IMR-90 (cell line): ENCODE results near the gene NPEPL1. TPM values are rescaled to one million over a fixed set of nuclear protein-coding genes. Genes with fewer than 3 reads are reported as not detected.

Source experiments
- ATAC-seq: fragments of 200-7000 bp; cut with Tn5 transposase; 2 replicates; pipeline ENCODE4 v1.9.1; 2020; ENCODE audit warnings: low read depth, mild to moderate bottlenecking, moderate library complexity
- BruUV-seq: library from RNA; stranded (reverse); fragments of 400-500 nt; replicated peaks from 2 replicates; lab custom pipeline; 2021; lab: Mats Ljungman, UMichigan
- CTCF ChIA-PET: fragments of 300-600 bp; formaldehyde crosslinking; extraction: SDS; loops from one replicate; lab custom pipeline; 2021; ENCODE audit warnings: antibody characterized with exemption; lab: Yijun Ruan, JAX
- POLR2A ChIA-PET: fragments of 300-600 bp; sonication (Branson Sonifier 250); formaldehyde crosslinking; loops from one replicate; lab custom pipeline; 2022; ENCODE audit warnings: antibody characterized with exemption; ENCODE audit not compliant: unreplicated experiment; lab: Charles Lee
- DNase-seq: peaks from one replicate; pipeline ENCODE4 v3.0.0; 2013
- H2AFZ ChIP-seq: replicated peaks from 2 replicates; pipeline ENCODE3; 2013; ENCODE audit warnings: low read length, mild to moderate bottlenecking; ENCODE audit not compliant: poor library complexity
- H2AK5ac ChIP-seq: 2 replicates; pipeline ENCODE4 v1.6.1; 2013; ENCODE audit warnings: low read depth, low read length, inconsistent platforms
- H2AK9ac ChIP-seq: replicated peaks from 2 replicates; pipeline ENCODE3; 2013; ENCODE audit warnings: mild to moderate bottlenecking, low read depth, low read length, moderate library complexity; ENCODE audit not compliant: poor library complexity
- H2BK120ac ChIP-seq: 2 replicates; pipeline ENCODE4 v1.6.1; 2013; ENCODE audit warnings: low read depth, low read length, inconsistent platforms
- H2BK15ac ChIP-seq: 3 replicates; pipeline ENCODE4 v1.6.1; 2013; ENCODE audit warnings: low read depth, low read length, inconsistent platforms
- H2BK20ac ChIP-seq: 2 replicates; pipeline ENCODE4 v1.6.1; 2013; ENCODE audit warnings: low read depth, mild to moderate bottlenecking, inconsistent platforms, low read length, moderate library complexity
- H2BK5ac ChIP-seq: 2 replicates; pipeline ENCODE4 v1.6.1; 2013; ENCODE audit warnings: mild to moderate bottlenecking, low read depth, low read length, inconsistent platforms; ENCODE audit not compliant: poor library complexity, severe bottlenecking
- H3K14ac ChIP-seq: replicated peaks from 2 replicates; pipeline ENCODE4 v1.6.1; 2013; ENCODE audit warnings: low read depth, low read length, inconsistent platforms
- H3K18ac ChIP-seq: 2 replicates; pipeline ENCODE4 v1.6.1; 2013; ENCODE audit warnings: low read depth, low read length, control low read depth
- H3K23ac ChIP-seq: 2 replicates; pipeline ENCODE4 v1.6.1; 2013; ENCODE audit warnings: low read depth, low read length, inconsistent platforms
- H3K27ac ChIP-seq: 2 replicates; pipeline ENCODE4 v1.5.1; 2013; ENCODE audit warnings: mild to moderate bottlenecking, control low read depth, low read length; ENCODE audit not compliant: insufficient read depth
- H3K27me3 ChIP-seq: 2 replicates; pipeline ENCODE4 v1.6.1; 2013; ENCODE audit warnings: low read length; ENCODE audit not compliant: control insufficient read depth, insufficient read depth
- H3K36me3 ChIP-seq: 2 replicates; pipeline ENCODE4 v1.6.1; 2013; ENCODE audit warnings: low read length, mixed read lengths; ENCODE audit not compliant: control insufficient read depth, insufficient read depth
- H3K4ac ChIP-seq: 2 replicates; pipeline ENCODE4 v1.6.1; 2013; ENCODE audit warnings: low read depth, low read length, inconsistent platforms
- H3K4me1 ChIP-seq: 2 replicates; pipeline ENCODE4 v1.6.1; 2013; ENCODE audit warnings: low read length, mixed read lengths; ENCODE audit not compliant: control insufficient read depth, insufficient read depth
- H3K4me2 ChIP-seq: 2 replicates; pipeline ENCODE4 v1.6.1; 2013; ENCODE audit warnings: low read depth, mild to moderate bottlenecking, control low read depth, low read length, moderate library complexity
- H3K4me3 ChIP-seq: 2 replicates; pipeline ENCODE4 v1.5.1; 2013; ENCODE audit warnings: low read depth, mild to moderate bottlenecking, control low read depth, low read length, moderate library complexity; ENCODE audit not compliant: insufficient read depth
- H3K56ac ChIP-seq: 2 replicates; pipeline ENCODE4 v1.6.1; 2013; ENCODE audit warnings: low read length, inconsistent platforms; ENCODE audit not compliant: insufficient read depth; ENCODE audit errors: extremely low read depth
- H3K79me1 ChIP-seq, 2 experiments: 2 replicates each; pipeline ENCODE4 v1.6.1; 2013; ENCODE audit warnings: low read length in 2 of 2, inconsistent platforms in 1 of 2, low read depth in 1 of 2
- H3K9ac ChIP-seq: 2 replicates; pipeline ENCODE4 v1.6.1; 2013; ENCODE audit warnings: low read depth, low read length, control low read depth
- H3K9me1 ChIP-seq: 2 replicates; pipeline ENCODE4 v1.6.1; 2013; ENCODE audit warnings: low read length, inconsistent platforms; ENCODE audit not compliant: insufficient read depth
- H3K9me3 ChIP-seq: 2 replicates; pipeline ENCODE4 v1.6.1; 2013; ENCODE audit warnings: low read length; ENCODE audit not compliant: control insufficient read depth, insufficient read depth
- H4K20me1 ChIP-seq: 2 replicates; pipeline ENCODE4 v1.6.1; 2013; ENCODE audit warnings: low read length, inconsistent platforms; ENCODE audit not compliant: insufficient read depth
- H4K5ac ChIP-seq: 2 replicates; pipeline ENCODE4 v1.6.1; 2013; ENCODE audit warnings: mild to moderate bottlenecking, low read depth, low read length, control low read depth
- H4K8ac ChIP-seq, 2 experiments: 2 replicates each; pipeline ENCODE4 v1.6.1; 2013; ENCODE audit warnings: low read depth in 2 of 2, low read length in 2 of 2, control low read depth in 1 of 2, inconsistent platforms in 1 of 2
- H4K91ac ChIP-seq: 2 replicates; pipeline ENCODE4 v1.6.1; 2013; ENCODE audit warnings: low read depth, low read length, inconsistent platforms; ENCODE audit not compliant: insufficient read depth
- BHLHE40 ChIP-seq: fragments of 150-350 bp; IDR thresholded peaks from 2 replicates; pipeline ENCODE4 v1.6.1; 2016; ENCODE audit warnings: mild to moderate bottlenecking, low read depth, low read length
- CEBPB ChIP-seq: IDR thresholded peaks from 2 replicates; pipeline ENCODE4 v1.6.1; 2012; ENCODE audit warnings: low read depth, low read length, improper control_type of control experiment
- CHD1 ChIP-seq: IDR thresholded peaks from 2 replicates; pipeline ENCODE4 v1.6.1; 2012; ENCODE audit warnings: low read depth, low read length, improper control_type of control experiment
- MAFK ChIP-seq: IDR thresholded peaks from 2 replicates; pipeline ENCODE4 v1.6.1; 2012; ENCODE audit warnings: low read depth, low read length, improper control_type of control experiment
- MXI1 ChIP-seq: IDR thresholded peaks from 2 replicates; pipeline ENCODE4 v1.6.1; 2012; ENCODE audit warnings: low read depth, mild to moderate bottlenecking, low read length, moderate library complexity, borderline replicate concordance
- NFE2L2 ChIP-seq: fragments of 150-350 bp; IDR thresholded peaks from 2 replicates; pipeline ENCODE4 v1.6.1; 2016; ENCODE audit warnings: low read depth, mild to moderate bottlenecking, low read length
- POLR2A ChIP-seq: IDR thresholded peaks from 2 replicates; pipeline ENCODE4 v1.6.1; 2012; ENCODE audit warnings: mild to moderate bottlenecking, low read depth, low read length
- RAD21 ChIP-seq: IDR thresholded peaks from 2 replicates; pipeline ENCODE4 v1.6.1; 2012; ENCODE audit warnings: low read length, improper control_type of control experiment
- RCOR1 ChIP-seq: IDR thresholded peaks from 2 replicates; pipeline ENCODE4 v1.6.1; 2012; ENCODE audit warnings: mild to moderate bottlenecking, low read length, improper control_type of control experiment; ENCODE audit not compliant: insufficient replicate concordance
- RFX5 ChIP-seq: IDR thresholded peaks from 2 replicates; pipeline ENCODE4 v1.8.0; 2012; ENCODE audit warnings: low read depth, mild to moderate bottlenecking, low read length, moderate library complexity
- SMC3 ChIP-seq: fragments of 150-350 bp; IDR thresholded peaks from 2 replicates; pipeline ENCODE4 v1.6.1; 2016; ENCODE audit warnings: low read depth, mild to moderate bottlenecking, antibody characterized with exemption, low read length, moderate library complexity
- WGBS, 2 experiments: methylation state at CpG; one replicate each; pipeline versions ENCODE4 v1.1.5 to v1.1.7; 2013; ENCODE audit warnings: missing lambda C conversion rate in 2 of 2; ENCODE audit not compliant: insufficient read length in 1 of 2; ENCODE audit errors: extremely low coverage in 2 of 2; 5-methylcytosine and 5-hydroxymethylcytosine counted together
- dilution Hi-C: fragments of 300-500 bp; cut with HindIII; formaldehyde crosslinking; loops from one replicate; pipeline ENCODE4 v1.14.3; 2018; ENCODE audit warnings: low sequenced_read_pairs; ENCODE audit not compliant: unreplicated experiment
- in situ Hi-C: fragments of 300-500 bp; cut with MboI; formaldehyde crosslinking; loops from 3 replicates; pipeline ENCODE4 v1.14.3; 2019; ENCODE audit warnings: low sequenced_read_pairs, inconsistent platforms, mixed read lengths
- intact Hi-C: fragments of 100-400 bp; cut with micrococcal nuclease; formaldehyde crosslinking; loops from 2 replicates; pipeline ENCODE4 v1.10.0; 2022
- polyA plus RNA-seq, 3 experiments: library from polyadenylated mRNA; depleted of rRNA; stranded (reverse); fragments of >200 nt; gene quantifications; 2 replicates each; pipeline ENCODE4 v1.2.3, GENCODE V29; 2012; ENCODE audit warnings: low replicate concordance in 1 of 3
- total RNA-seq: library from RNA; depleted of rRNA; stranded (reverse); fragments of >200 nt; gene quantifications from 2 replicates; pipeline ENCODE4 v1.2.3, GENCODE V29; 2012
- TF ChIP-seq, protein P1 (sequence below): fragments of 150-350 bp; IDR thresholded peaks from 2 replicates; pipeline ENCODE4 v1.6.1; 2016; ENCODE audit warnings: low read depth, mild to moderate bottlenecking, low read length, moderate library complexity, borderline replicate concordance
- TF ChIP-seq, protein P2 (sequence below): conservative IDR thresholded peaks from 2 replicates; pipeline ENCODE4 v1.5.1; 2012; ENCODE audit warnings: mild to moderate bottlenecking, low read depth, low read length, improper control_type of control experiment
- TF ChIP-seq, protein P3 (sequence below): fragments of 150-350 bp; IDR thresholded peaks from 2 replicates; pipeline ENCODE4 v1.6.1; 2017; ENCODE audit warnings: mild to moderate bottlenecking, antibody characterized with exemption, low read length, low read depth

The NPEPL1 gene
- total and polyA plus RNA-seq, 2 of the 4 experiments (the other 2 are of a cell fraction), result 6.3 to 10.4 TPM

DNA sequence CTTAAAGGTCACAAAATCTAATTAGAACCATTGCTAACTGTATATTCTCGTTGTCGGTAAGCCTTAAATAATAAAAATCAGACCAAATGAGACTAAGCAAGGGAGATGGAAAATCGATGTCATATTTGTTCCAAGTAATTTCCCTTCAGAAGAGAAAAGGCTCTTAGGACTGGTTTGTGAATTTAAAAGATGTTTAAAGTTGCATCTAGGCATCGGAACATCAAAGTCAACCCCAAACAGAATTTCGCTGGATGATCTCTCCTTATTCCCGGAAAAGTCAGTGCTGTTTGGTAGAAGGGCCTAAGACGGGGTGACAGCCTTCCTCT is 63.8 kb downstream of the NPEPL1 start:
- WGBS, 2 experiments, result no CpG with 5 or more reads among the region's 7 CpGs
- Histone ChIP-seq H2BK5ac (no peak overlapping the region), H2BK120ac (no peak overlapping the region), H2BK20ac (no peak overlapping the region), H3K9me3 (no peaks in the 10 kb centered on the region), H4K91ac (no peak overlapping the region), H3K4me1 (no peaks in the 10 kb centered on the region), H3K18ac (no peak overlapping the region), H4K8ac (no peak overlapping the region), H2AFZ (no peak overlapping the region), H4K5ac (no peak overlapping the region), H3K56ac (no peak overlapping the region), H2AK9ac (no peak overlapping the region), H2AK5ac (no peak overlapping the region), H3K9ac (no peak overlapping the region), H3K4ac (no peak overlapping the region), H2BK15ac (no peak overlapping the region), H3K14ac (no peak overlapping the region), H4K20me1 (no peaks in the 10 kb centered on the region), H3K4me3 (no peak overlapping the region), H3K27ac (no peak overlapping the region), H3K36me3 (no peaks in the 10 kb centered on the region), H3K4me2 (no peak overlapping the region), H3K27me3 (peaks cover 22% of the 10 kb centered on the region), H3K9me1 (no peaks in the 10 kb centered on the region), H3K23ac (no peak overlapping the region), H3K79me1 (no peaks in the 10 kb centered on the region)
- TF ChIP-seq POLR2A, result no peak
- no peak for TF ChIP-seq CEBPB
- no peak for TF ChIP-seq RCOR1
- TF ChIP-seq BHLHE40, result no peak
- TF ChIP-seq RFX5, result no peak
- TF ChIP-seq, protein P1, sequence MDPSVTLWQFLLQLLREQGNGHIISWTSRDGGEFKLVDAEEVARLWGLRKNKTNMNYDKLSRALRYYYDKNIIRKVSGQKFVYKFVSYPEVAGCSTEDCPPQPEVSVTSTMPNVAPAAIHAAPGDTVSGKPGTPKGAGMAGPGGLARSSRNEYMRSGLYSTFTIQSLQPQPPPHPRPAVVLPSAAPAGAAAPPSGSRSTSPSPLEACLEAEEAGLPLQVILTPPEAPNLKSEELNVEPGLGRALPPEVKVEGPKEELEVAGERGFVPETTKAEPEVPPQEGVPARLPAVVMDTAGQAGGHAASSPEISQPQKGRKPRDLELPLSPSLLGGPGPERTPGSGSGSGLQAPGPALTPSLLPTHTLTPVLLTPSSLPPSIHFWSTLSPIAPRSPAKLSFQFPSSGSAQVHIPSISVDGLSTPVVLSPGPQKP, result no peak
- TF ChIP-seq, protein P2, sequence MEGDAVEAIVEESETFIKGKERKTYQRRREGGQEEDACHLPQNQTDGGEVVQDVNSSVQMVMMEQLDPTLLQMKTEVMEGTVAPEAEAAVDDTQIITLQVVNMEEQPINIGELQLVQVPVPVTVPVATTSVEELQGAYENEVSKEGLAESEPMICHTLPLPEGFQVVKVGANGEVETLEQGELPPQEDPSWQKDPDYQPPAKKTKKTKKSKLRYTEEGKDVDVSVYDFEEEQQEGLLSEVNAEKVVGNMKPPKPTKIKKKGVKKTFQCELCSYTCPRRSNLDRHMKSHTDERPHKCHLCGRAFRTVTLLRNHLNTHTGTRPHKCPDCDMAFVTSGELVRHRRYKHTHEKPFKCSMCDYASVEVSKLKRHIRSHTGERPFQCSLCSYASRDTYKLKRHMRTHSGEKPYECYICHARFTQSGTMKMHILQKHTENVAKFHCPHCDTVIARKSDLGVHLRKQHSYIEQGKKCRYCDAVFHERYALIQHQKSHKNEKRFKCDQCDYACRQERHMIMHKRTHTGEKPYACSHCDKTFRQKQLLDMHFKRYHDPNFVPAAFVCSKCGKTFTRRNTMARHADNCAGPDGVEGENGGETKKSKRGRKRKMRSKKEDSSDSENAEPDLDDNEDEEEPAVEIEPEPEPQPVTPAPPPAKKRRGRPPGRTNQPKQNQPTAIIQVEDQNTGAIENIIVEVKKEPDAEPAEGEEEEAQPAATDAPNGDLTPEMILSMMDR, result no peak
- TF ChIP-seq, protein P3, sequence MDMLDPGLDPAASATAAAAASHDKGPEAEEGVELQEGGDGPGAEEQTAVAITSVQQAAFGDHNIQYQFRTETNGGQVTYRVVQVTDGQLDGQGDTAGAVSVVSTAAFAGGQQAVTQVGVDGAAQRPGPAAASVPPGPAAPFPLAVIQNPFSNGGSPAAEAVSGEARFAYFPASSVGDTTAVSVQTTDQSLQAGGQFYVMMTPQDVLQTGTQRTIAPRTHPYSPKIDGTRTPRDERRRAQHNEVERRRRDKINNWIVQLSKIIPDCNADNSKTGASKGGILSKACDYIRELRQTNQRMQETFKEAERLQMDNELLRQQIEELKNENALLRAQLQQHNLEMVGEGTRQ, result no peak
- no peak for TF ChIP-seq CHD1
- TF ChIP-seq SMC3, result no peak
- TF ChIP-seq NFE2L2, result no peak
- no peak for TF ChIP-seq RAD21
- TF ChIP-seq MAFK, result no peak
- no peak for TF ChIP-seq MXI1
- ChIA-PET POLR2A (no interaction called here), CTCF (no interaction called here)
- DNase-seq (no peak), ATAC-seq (no peak)
- dilution Hi-C loops, result no loop called here
- intact Hi-C loops, result no loop called here
- BruUV-seq, result no TSS peak
- in situ Hi-C loops, result no loop called here
